Endothelial cell of umbilical vein (primary cell): ENCODE data around the gene BMERB1. TPM values are rescaled to one million over a fixed set of nuclear protein-coding genes. Genes with fewer than 3 reads are reported as not detected.

Experiments
- BruUV-seq: library from RNA; stranded (reverse); fragments of 400-500 nt; replicated peaks from 2 replicates; lab custom pipeline; 2021; lab: Mats Ljungman, UMichigan
- CTCF ChIA-PET: fragments of 300-600, 350-600 bp; sonication (Branson Sonifier 250); formaldehyde crosslinking; loops from one replicate; lab custom pipeline; 2021; ENCODE audit warnings: antibody characterized with exemption, inconsistent platforms; lab: Charles Lee
- POLR2A ChIA-PET: fragments of 300-600, 350-600 bp; sonication (Branson Sonifier 250); formaldehyde crosslinking; loops from one replicate; lab custom pipeline; 2021; ENCODE audit warnings: antibody characterized with exemption, inconsistent platforms; lab: Charles Lee
- DNase-seq: peaks from one replicate; pipeline ENCODE4 v3.0.0-alpha.2; 2011; ENCODE audit warnings: low read depth, low spot score
- FAIRE-seq: peaks from 2 replicates; lab custom pipeline; 2011; peaks lifted over from hg19 to GRCh38; lab: Jason Lieb, UNC
- H2AFZ ChIP-seq: 2 replicates; pipeline ENCODE4 v1.6.0; 2012; ENCODE audit warnings: low read depth, low read length, control low read depth, inconsistent platforms
- H3K27ac ChIP-seq: 2 replicates; pipeline ENCODE4 v1.5.1; 2011; ENCODE audit warnings: low read depth, mild to moderate bottlenecking, control low read depth, low read length, moderate library complexity; ENCODE audit not compliant: insufficient read depth
- H3K27me3 ChIP-seq, 2 experiments: 2 replicates each; pipeline versions ENCODE4 v1.6.0 to v1.6.1; 2011; ENCODE audit warnings: low read length in 2 of 2, mixed read lengths in 1 of 2; ENCODE audit not compliant: control insufficient read depth in 2 of 2, insufficient read depth in 2 of 2
- H3K36me3 ChIP-seq, 2 experiments: 2 replicates in 1 of 2; 3 replicates in 1 of 2; pipeline ENCODE4 v1.5.1; 2011; ENCODE audit warnings: low read length in 2 of 2, mild to moderate bottlenecking in 1 of 2, moderate library complexity in 1 of 2; ENCODE audit not compliant: control insufficient read depth in 2 of 2, insufficient read depth in 2 of 2; ENCODE audit errors: extremely low read depth in 1 of 2
- H3K4me1 ChIP-seq: 3 replicates; pipeline ENCODE4 v1.5.1; 2011; ENCODE audit warnings: mild to moderate bottlenecking, low read length; ENCODE audit not compliant: control insufficient read depth, insufficient read depth; ENCODE audit errors: extremely low read depth
- H3K4me2 ChIP-seq: 2 replicates; pipeline ENCODE4 v1.6.1; 2011; ENCODE audit warnings: low read length, control low read depth, mixed read lengths; ENCODE audit not compliant: insufficient read depth
- H3K4me3 ChIP-seq, 3 experiments: fragments of 200-600 bp in 1 of 3; sonication (generic), shearing (Covaris generic) in 1 of 3; replicated peaks in 1 of 3; 2 replicates each; pipeline ENCODE4 v1.5.1; 2011 to 2016; ENCODE audit warnings: control low read depth in 3 of 3, low read length in 3 of 3, mild to moderate bottlenecking in 2 of 3, inconsistent platforms in 1 of 3, low read depth in 1 of 3, moderate library complexity in 1 of 3; ENCODE audit not compliant: insufficient read depth in 1 of 3
- H3K79me2 ChIP-seq: 2 replicates; pipeline ENCODE4 v1.6.0; 2012; ENCODE audit warnings: low read length, inconsistent platforms; ENCODE audit not compliant: control insufficient read depth, insufficient read depth
- H3K9ac ChIP-seq: replicated peaks from 2 replicates; pipeline ENCODE3; 2011; ENCODE audit warnings: low read length, control low read depth; ENCODE audit not compliant: insufficient read depth; ENCODE audit errors: extremely low read depth
- H3K9me1 ChIP-seq: replicated peaks from 3 replicates; pipeline ENCODE4 v1.6.0; 2011; ENCODE audit warnings: mild to moderate bottlenecking, low read length; ENCODE audit not compliant: control insufficient read depth, insufficient read depth; ENCODE audit errors: extremely low read depth
- H3K9me3 ChIP-seq: replicated peaks from 2 replicates; pipeline ENCODE4 v1.5.1; 2012; ENCODE audit warnings: low read length, inconsistent platforms; ENCODE audit not compliant: control insufficient read depth, insufficient read depth
- H4K20me1 ChIP-seq: replicated peaks from 2 replicates; pipeline ENCODE3; 2011; ENCODE audit warnings: mild to moderate bottlenecking, low read length; ENCODE audit not compliant: control insufficient read depth, insufficient read depth; ENCODE audit errors: extremely low read depth
- EZH2 ChIP-seq: IDR thresholded peaks from 2 replicates; pipeline ENCODE4 v1.6.1; 2012; ENCODE audit warnings: borderline replicate concordance, low read depth, mild to moderate bottlenecking, moderate library complexity, low read length, inconsistent platforms; ENCODE audit not compliant: severe bottlenecking
- FOS ChIP-seq: IDR thresholded peaks from 2 replicates; pipeline ENCODE4 v1.6.1; 2011; ENCODE audit warnings: mild to moderate bottlenecking, low read length, moderate library complexity, borderline replicate concordance; ENCODE audit not compliant: insufficient read depth
- GATA2 ChIP-seq: IDR thresholded peaks from 2 replicates; pipeline ENCODE4 v1.7.0; 2011; ENCODE audit warnings: low read depth, mild to moderate bottlenecking, moderate library complexity, mixed read lengths, low read length; ENCODE audit not compliant: insufficient read length, insufficient read depth
- JUN ChIP-seq: IDR thresholded peaks from 2 replicates; pipeline ENCODE4 v1.6.1; 2011; ENCODE audit warnings: borderline replicate concordance, low read depth; ENCODE audit not compliant: insufficient read length, insufficient read depth
- MYC ChIP-seq: IDR thresholded peaks from one replicate; pipeline ENCODE4 v1.6.1; 2011; ENCODE audit warnings: mild to moderate bottlenecking, low read depth, low read length
- POLR2A ChIP-seq: IDR thresholded peaks from 2 replicates; pipeline ENCODE4 v1.6.1; 2012; ENCODE audit warnings: low read depth, mild to moderate bottlenecking, control low read depth, low read length
- POLR2AphosphoS5 ChIP-seq: IDR thresholded peaks from 2 replicates; pipeline ENCODE4 v1.6.1; 2012; ENCODE audit warnings: low read depth, mild to moderate bottlenecking, control low read depth, low read length, moderate library complexity; ENCODE audit not compliant: insufficient read depth
- dilution Hi-C: fragments of 300-500 bp; cut with MboI; formaldehyde crosslinking; loops from one replicate; pipeline ENCODE4 v1.15.0; 2019; ENCODE audit warnings: low sequenced_read_pairs; ENCODE audit not compliant: extremely low pct_ligation_motif_present
- intact Hi-C: fragments of 100-400 bp; cut with micrococcal nuclease; formaldehyde crosslinking; loops from one replicate; pipeline ENCODE4 v1.10.0; 2022
- polyA plus RNA-seq, 4 experiments: library from polyadenylated mRNA; depleted of rRNA in 3 of 4; stranded (reverse) in 3 of 4; unstranded in 1 of 4; fragments of >200 nt; gene quantifications; 2 replicates each; pipeline versions ENCODE4 v1.2.1 to v1.2.3, GENCODE V29; 2011 to 2012; ENCODE audit warnings: missing spikeins in 1 of 4
- total RNA-seq: library from RNA; stranded (reverse); gene quantifications from 2 replicates; pipeline ENCODE4 v1.2.3, GENCODE V29; 2021
- TF ChIP-seq, protein P1 (sequence below), 2 donors: IDR thresholded peaks; 1 replicate in 1 of 2; 2 replicates in 1 of 2; pipeline ENCODE4 v1.5.1; 2011; ENCODE audit warnings: low read length in 2 of 2, mild to moderate bottlenecking in 2 of 2, moderate library complexity in 2 of 2, control low read depth in 1 of 2, inconsistent platforms in 1 of 2, low read depth in 1 of 2; ENCODE audit not compliant: insufficient read depth in 1 of 2; ENCODE audit errors: extremely low read depth in 1 of 2
- TF ChIP-seq, protein P2 (sequence below): IDR thresholded peaks from 2 replicates; pipeline ENCODE4 v1.6.1; 2011; ENCODE audit not compliant: insufficient read depth, insufficient read length

Gene BMERB1
- total and polyA plus RNA-seq, 2 donors (not counting 3 experiments of a cell fraction or from before 2014, with no cell fraction given): 14.1 to 17.4 TPM

DNA sequence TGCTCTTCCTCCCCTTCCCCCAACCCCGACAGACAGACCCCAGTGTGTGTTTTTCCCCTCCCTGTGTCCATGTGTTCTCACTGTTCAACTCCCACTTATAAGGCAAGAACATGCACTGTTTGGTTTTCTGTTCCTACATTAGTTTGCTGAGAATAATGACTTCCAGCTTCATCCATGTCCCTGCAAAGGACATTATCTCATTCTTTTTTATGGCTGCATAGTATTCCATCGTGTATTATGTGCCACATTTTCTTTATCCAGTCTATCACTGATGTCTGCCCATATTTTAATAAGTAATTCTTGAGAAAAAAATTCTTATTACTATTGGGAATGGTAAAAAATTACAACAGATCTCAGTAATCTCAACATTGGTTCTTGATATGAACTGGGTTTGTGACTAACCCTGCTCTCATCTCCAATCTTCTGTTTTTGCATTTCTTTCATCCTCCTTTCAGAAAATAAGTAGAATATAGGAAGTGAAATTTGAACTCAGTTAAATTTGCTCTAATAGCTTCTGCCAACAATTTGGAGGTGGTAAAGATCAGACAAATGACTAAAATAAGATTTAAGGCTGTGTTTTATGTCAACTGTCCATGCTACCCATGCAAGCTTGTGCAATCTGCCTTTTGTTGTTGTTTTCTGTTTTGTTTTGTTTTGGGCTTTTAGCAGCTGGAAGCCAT lies 197.5 kb downstream of the BMERB1 start:
- Histone ChIP-seq H3K79me2 (no peaks in the 10 kb centered on the region), H3K27me3 (no peaks in the 10 kb centered on the region), H3K9ac (no peak overlapping the region), H3K27ac (no peak overlapping the region), H3K36me3 (peaks cover 19 to 22% of the 10 kb centered on the region in 2 experiments), H4K20me1 (no peaks in the 10 kb centered on the region), H3K4me1 (no peaks in the 10 kb centered on the region), H3K4me3 (no peak overlapping the region), H3K9me1 (no peaks in the 10 kb centered on the region), H3K4me2 (no peak overlapping the region), H3K9me3 (no peaks in the 10 kb centered on the region), H2AFZ (no peak overlapping the region)
- FAIRE-seq (no peak), DNase-seq (no peak)
- no TSS peak for BruUV-seq
- intact Hi-C loops: no loop called here
- TF ChIP-seq, protein P1, sequence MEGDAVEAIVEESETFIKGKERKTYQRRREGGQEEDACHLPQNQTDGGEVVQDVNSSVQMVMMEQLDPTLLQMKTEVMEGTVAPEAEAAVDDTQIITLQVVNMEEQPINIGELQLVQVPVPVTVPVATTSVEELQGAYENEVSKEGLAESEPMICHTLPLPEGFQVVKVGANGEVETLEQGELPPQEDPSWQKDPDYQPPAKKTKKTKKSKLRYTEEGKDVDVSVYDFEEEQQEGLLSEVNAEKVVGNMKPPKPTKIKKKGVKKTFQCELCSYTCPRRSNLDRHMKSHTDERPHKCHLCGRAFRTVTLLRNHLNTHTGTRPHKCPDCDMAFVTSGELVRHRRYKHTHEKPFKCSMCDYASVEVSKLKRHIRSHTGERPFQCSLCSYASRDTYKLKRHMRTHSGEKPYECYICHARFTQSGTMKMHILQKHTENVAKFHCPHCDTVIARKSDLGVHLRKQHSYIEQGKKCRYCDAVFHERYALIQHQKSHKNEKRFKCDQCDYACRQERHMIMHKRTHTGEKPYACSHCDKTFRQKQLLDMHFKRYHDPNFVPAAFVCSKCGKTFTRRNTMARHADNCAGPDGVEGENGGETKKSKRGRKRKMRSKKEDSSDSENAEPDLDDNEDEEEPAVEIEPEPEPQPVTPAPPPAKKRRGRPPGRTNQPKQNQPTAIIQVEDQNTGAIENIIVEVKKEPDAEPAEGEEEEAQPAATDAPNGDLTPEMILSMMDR (IDR thresholded peaks at IDR 0.05; ENCODE audit: extremely low read depth in 1 of 2, insufficient read depth in 1 of 2, low read depth in 1 of 2, low read length in 2 of 2): no peak
- TF ChIP-seq, protein P2, sequence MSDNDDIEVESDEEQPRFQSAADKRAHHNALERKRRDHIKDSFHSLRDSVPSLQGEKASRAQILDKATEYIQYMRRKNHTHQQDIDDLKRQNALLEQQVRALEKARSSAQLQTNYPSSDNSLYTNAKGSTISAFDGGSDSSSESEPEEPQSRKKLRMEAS: no peak
- TF ChIP-seq POLR2A (no peak), MYC (no peak), JUN (no peak), POLR2AphosphoS5 (no peak), GATA2 (no peak), FOS (no peak), EZH2 (no peak)
- dilution Hi-C loops: no loop called here
- ChIA-PET POLR2A (no interaction called here), CTCF (interaction anchor here (1.7 kb wide), 1 partner anchor 11 kb away, joined by 9 read pairs; the partner anchor contains the start of gene MARF1)
